Sigmoid colon (tissue), 7 donors: ENCODE results near the gene GCSAML. TPM values are rescaled to one million over a fixed set of nuclear protein-coding genes. Genes with fewer than 3 reads are reported as not detected.

Source experiments
- DNase-seq: peaks from one replicate; pipeline ENCODE4 v3.0.0-alpha.2; 2019
- H3K27ac ChIP-seq, 4 donors: fragments of 200-600 bp; sonication (generic); one replicate each; pipeline ENCODE4 v1.5.1; 2016 to 2019; ENCODE audit warnings: mild to moderate bottlenecking in 1 of 4
- H3K27me3 ChIP-seq, 3 donors: fragments of 200-600 bp; sonication (generic); one replicate each; pipeline ENCODE4 v1.5.1; 2019; ENCODE audit warnings: mild to moderate bottlenecking in 1 of 3
- H3K36me3 ChIP-seq, 4 donors: fragments of 200-600 bp; sonication (generic); one replicate each; pipeline ENCODE4 v1.5.1; 2016 to 2019
- H3K4me1 ChIP-seq, 4 donors: fragments of 200-600 bp; sonication (generic); one replicate each; pipeline ENCODE4 v1.5.1; 2017 to 2019
- H3K4me3 ChIP-seq, 4 donors: fragments of 200-600 bp; sonication (generic); one replicate each; pipeline ENCODE4 v1.5.1; 2017 to 2019; ENCODE audit warnings: mild to moderate bottlenecking in 2 of 4, moderate library complexity in 1 of 4
- H3K9me3 ChIP-seq, 4 donors: fragments of 200-600 bp in 3 of 4; sonication (generic) in 3 of 4; one replicate each; pipeline versions ENCODE4 v1.5.1 to v1.6.1; 2013 to 2019
- CTCF ChIP-seq, 4 experiments: fragments of 450-650 bp in 3 of 4; fragments of 200-600 bp in 1 of 4; IDR thresholded peaks; one replicate each; pipeline ENCODE4 v1.5.1; 2016 to 2019; ENCODE audit warnings: antibody characterized with exemption in 4 of 4, mild to moderate bottlenecking in 3 of 4, moderate library complexity in 2 of 4
- EP300 ChIP-seq, 4 donors: sonication (generic); formaldehyde crosslinking; IDR thresholded peaks; one replicate each; pipeline ENCODE4 v1.6.1; 2017; ENCODE audit warnings: antibody characterized with exemption in 4 of 4
- POLR2A ChIP-seq, 2 donors: fragments of 450-650 bp; IDR thresholded peaks; one replicate each; pipeline ENCODE4 v1.6.1; 2016; ENCODE audit warnings: antibody characterized with exemption in 2 of 2, mild to moderate bottlenecking in 2 of 2, moderate library complexity in 2 of 2
- POLR2AphosphoS5 ChIP-seq, 4 donors: sonication (generic); formaldehyde crosslinking; IDR thresholded peaks; one replicate each; pipeline ENCODE4 v1.6.1; 2017; ENCODE audit warnings: antibody characterized with exemption in 4 of 4
- WGBS, 2 donors: extraction: QIAGEN DNeasy Blood & Tissue Kit; methylation state at CpG; one replicate each; pipeline ENCODE4 v1.1.7; 2013; 5-methylcytosine and 5-hydroxymethylcytosine counted together
- intact Hi-C: fragments of 100-400 bp; cut with DNase I; formaldehyde crosslinking; loops from one replicate; pipeline ENCODE4 v1.15.1; 2023
- polyA plus RNA-seq, 3 donors: library from polyadenylated mRNA; stranded (reverse); fragments of 200-250 nt; gene quantifications; one replicate each; pipeline ENCODE4 v1.2.3, GENCODE V29; 2013
- total RNA-seq, 4 donors: library from RNA; depleted of rRNA; stranded (reverse); fragments of >200 nt; gene quantifications; one replicate each; pipeline ENCODE4 v1.1.0, GENCODE V29; 2016
- donor health status: healthy with polysubstance abuse.
- donor health status: Bipolar disorder and iron deficiency.
- donor health status: healthy.

The GCSAML gene
- total and polyA plus RNA-seq, 7 donors, result 0.04 to 1.4 (median 0.38) TPM; not detected in 3

- Histone ChIP-seq H3K9me3 (no peaks in the 10 kb centered on the region), H3K4me3 (no peak within 1 kb of the TSS), H3K4me1 (no peaks in the 10 kb centered on the region), H3K36me3 (no peaks in the 10 kb centered on the region), H3K27me3 (no peaks in the 10 kb centered on the region), H3K27ac (no peak within 1 kb of the TSS)
- intact Hi-C loops, result no loop called here
- DNase-seq, result no peak
- 89% methylated on average over 2 of the region's 2 CpGs for WGBS, 2 donors
- TF ChIP-seq POLR2AphosphoS5 (IDR thresholded peaks at IDR 0.05) (no peak), EP300 (IDR thresholded peaks at IDR 0.05) (no peak), CTCF (IDR thresholded peaks at IDR 0.05) (no peak), POLR2A (IDR thresholded peaks at IDR 0.05) (no peak)
These were observed 12.6 kb upstream of the GCSAML start, which contains the start of gene OR2C3 for GRCh38 chr1:247536340-247536739. TSS of gene OR2C3 (minus strand) at chr1:247536440. CDS start at chr1:247532511, 3,929 bp downstream.

GRCh38 chr1:247538561-247538960 is 10.4 kb upstream of the GCSAML start:
- intact Hi-C loops, result no loop called here
- 83 to 84% methylated on average over 5 of the region's 5 CpGs for WGBS, 2 donors
- H3K9me3 ChIP-seq, result no peaks in the 10 kb centered on the region
- no peak for DNase-seq
- no peaks in the 10 kb centered on the region for H3K36me3 ChIP-seq
- H3K27me3 ChIP-seq, result no peaks in the 10 kb centered on the region
- TF ChIP-seq POLR2A (IDR thresholded peaks at IDR 0.05), result no peak
- TF ChIP-seq CTCF (IDR thresholded peaks at IDR 0.05), result no peak
- no peak for TF ChIP-seq POLR2AphosphoS5 (IDR thresholded peaks at IDR 0.05)
- no peak for TF ChIP-seq EP300 (IDR thresholded peaks at IDR 0.05)
- no peaks in the 10 kb centered on the region for H3K4me1 ChIP-seq
- H3K4me3 ChIP-seq, result no peak overlapping the region
- no peak overlapping the region for H3K27ac ChIP-seq

GRCh38 chr1:247539215-247539614 is 9.7 kb upstream of the GCSAML start:
- Histone ChIP-seq H3K4me3 (no peak overlapping the region), H3K27me3 (no peaks in the 10 kb centered on the region), H3K36me3 (no peaks in the 10 kb centered on the region), H3K4me1 (no peaks in the 10 kb centered on the region), H3K27ac (no peak overlapping the region), H3K9me3 (no peaks in the 10 kb centered on the region)
- TF ChIP-seq EP300 (IDR thresholded peaks at IDR 0.05) (no peak), CTCF (IDR thresholded peaks at IDR 0.05) (no peak), POLR2A (IDR thresholded peaks at IDR 0.05) (no peak), POLR2AphosphoS5 (IDR thresholded peaks at IDR 0.05) (no peak)
- no peak for DNase-seq
- WGBS, 2 donors, result 79 to 85% methylated on average over 6 of the region's 6 CpGs
- intact Hi-C loops, result no loop called here

GRCh38 chr1:247540581-247540980 is 8.4 kb upstream of the GCSAML start:
- TF ChIP-seq EP300 (IDR thresholded peaks at IDR 0.05) (no peak), POLR2A (IDR thresholded peaks at IDR 0.05) (no peak), POLR2AphosphoS5 (IDR thresholded peaks at IDR 0.05) (no peak), CTCF (IDR thresholded peaks at IDR 0.05) (no peak)
- Histone ChIP-seq H3K4me1 (no peaks in the 10 kb centered on the region), H3K27me3 (no peaks in the 10 kb centered on the region), H3K36me3 (no peaks in the 10 kb centered on the region), H3K4me3 (no peak overlapping the region), H3K9me3 (no peaks in the 10 kb centered on the region), H3K27ac (no peak overlapping the region)
- 31 to 68% methylated on average over 7 of the region's 7 CpGs for WGBS, 2 donors
- intact Hi-C loops, result no loop called here
- DNase-seq, result no peak

- H3K27ac ChIP-seq, result no peak overlapping the region
- no peaks in the 10 kb centered on the region for H3K4me1 ChIP-seq
- intact Hi-C loops, result no loop called here
- TF ChIP-seq POLR2AphosphoS5 (IDR thresholded peaks at IDR 0.05) (no peak), CTCF (IDR thresholded peaks at IDR 0.05) (no peak), EP300 (IDR thresholded peaks at IDR 0.05) (no peak), POLR2A (IDR thresholded peaks at IDR 0.05) (no peak)
- no peaks in the 10 kb centered on the region for H3K27me3 ChIP-seq
- no peak overlapping the region for H3K4me3 ChIP-seq
- H3K36me3 ChIP-seq, result no peaks in the 10 kb centered on the region
- DNase-seq, result no peak
- WGBS, 2 donors, result 67 to 72% methylated on average over 3 of the region's 3 CpGs
- no peaks in the 10 kb centered on the region for H3K9me3 ChIP-seq
These were observed 6.1 kb upstream of the GCSAML start for GRCh38 chr1:247542811-247543210.
